Ovary (tissue), 9 donors: Measurements from ENCODE around the gene LRCH4. TPM values are rescaled to one million over a fixed set of nuclear protein-coding genes. Genes with fewer than 3 reads are reported as not detected.

Experiments
- DNase-seq, 5 donors: peaks; one replicate each; pipeline ENCODE4 v3.0.0-alpha.2; 2019 to 2020
- H3K27ac ChIP-seq, 2 donors: fragments of 200-600 bp; one replicate each; pipeline versions ENCODE4 v1.5.1 to v1.8.0; 2019 to 2022
- H3K27me3 ChIP-seq: fragments of 200-600 bp; one replicate; pipeline ENCODE4 v1.8.0; 2022
- H3K36me3 ChIP-seq: fragments of 200-600 bp; sonication (generic); one replicate; pipeline ENCODE4 v1.5.1; 2019
- H3K4me1 ChIP-seq: one replicate; pipeline ENCODE4 v1.8.1; 2013; ENCODE audit warnings: mild to moderate bottlenecking, moderate library complexity; ENCODE audit not compliant: insufficient read depth
- H3K4me3 ChIP-seq: fragments of 200-600 bp; sonication (generic); one replicate; pipeline ENCODE4 v1.5.1; 2017
- H3K9me3 ChIP-seq, 2 donors: fragments of 200-600 bp in 1 of 2; sonication (generic) in 1 of 2; one replicate each; pipeline versions ENCODE4 v1.5.1 to v1.8.1; 2013 to 2019; ENCODE audit warnings: mild to moderate bottlenecking in 1 of 2, moderate library complexity in 1 of 2
- EP300 ChIP-seq: sonication (generic); formaldehyde crosslinking; IDR thresholded peaks from one replicate; pipeline ENCODE4 v1.6.1; 2017; ENCODE audit warnings: antibody characterized with exemption
- POLR2A ChIP-seq: fragments of 450-650 bp; IDR thresholded peaks from one replicate; pipeline ENCODE4 v1.6.1; 2017; ENCODE audit warnings: antibody characterized with exemption, mild to moderate bottlenecking, moderate library complexity
- WGBS, 3 donors: extraction: QIAGEN DNeasy Blood & Tissue Kit in 1 of 3; methylation state at CpG; one replicate each; pipeline versions ENCODE4 v1.1.5 to v1.1.7; 2013 to 2017; 5-methylcytosine and 5-hydroxymethylcytosine counted together
- intact Hi-C, 4 donors: fragments of 100-400 bp; cut with DNase I; formaldehyde crosslinking; loops; one replicate each; pipeline versions ENCODE4 v1.11.0 to v1.15.1; 2022 to 2023
- polyA plus RNA-seq, 2 donors: library from polyadenylated mRNA; stranded (reverse); fragments of 200-250 nt in 1 of 2; fragments of 350-450 nt in 1 of 2; fragmentation: Illumina TruSeq in 1 of 2; extraction: RNeasy Lipid Tissue Mini Kit (QIAGEN cat#74804) in 1 of 2; gene quantifications; one replicate each; pipeline ENCODE4 v1.2.3, GENCODE V29; 2013 to 2014
- total RNA-seq, 7 donors: library from RNA; depleted of rRNA in 2 of 7; stranded (reverse); fragments of >200 nt in 2 of 7; fragmentation: NEBNext Ultra II Directional in 3 of 7; extraction: Animal tissue kit (Norgen Biotek cat#: 25700) in 3 of 7; gene quantifications; one replicate each; pipeline versions ENCODE4 v1.1.0 to v1.2.4, GENCODE V29; 2016 to 2023
- TF ChIP-seq, protein P1 (sequence below), 3 donors: fragments of 450-650 bp in 2 of 3; fragments of 200-600 bp in 1 of 3; IDR thresholded peaks; one replicate each; pipeline versions ENCODE4 v1.5.1 to v1.8.0; 2016 to 2022; ENCODE audit warnings: antibody characterized with exemption in 3 of 3, mild to moderate bottlenecking in 1 of 3
- donor health status: DM: no; HTN: no; CAD: no; lungs with moderate emphysema.
- donor health status: DM: no; HTN: no; CAD: no.
- donor health status: Bipolar disorder and iron deficiency.
- donor health status: DM: yes; HTN: yes; CAD: no.
- donor health status: DM: no; HTN: no; CAD: no.
- donor health status: DM: yes; HTN: yes; CAD: no.

LRCH4 gene
- total and polyA plus RNA-seq, 9 donors: 3.5 to 133 (median 79.2) TPM

GRCh38 chr7:100578246-100579183 lies 7.4 kb downstream of the LRCH4 start:
- no peak overlapping the region for H3K27ac ChIP-seq
- WGBS, 3 donors: 86 to 87% (median 87%) methylated on average over 28 of the region's 28 CpGs
- no peak overlapping the region for H3K4me3 ChIP-seq
- no peak for DNase-seq
- H3K9me3 ChIP-seq: no peaks in the 10 kb centered on the region
- TF ChIP-seq, protein P1, sequence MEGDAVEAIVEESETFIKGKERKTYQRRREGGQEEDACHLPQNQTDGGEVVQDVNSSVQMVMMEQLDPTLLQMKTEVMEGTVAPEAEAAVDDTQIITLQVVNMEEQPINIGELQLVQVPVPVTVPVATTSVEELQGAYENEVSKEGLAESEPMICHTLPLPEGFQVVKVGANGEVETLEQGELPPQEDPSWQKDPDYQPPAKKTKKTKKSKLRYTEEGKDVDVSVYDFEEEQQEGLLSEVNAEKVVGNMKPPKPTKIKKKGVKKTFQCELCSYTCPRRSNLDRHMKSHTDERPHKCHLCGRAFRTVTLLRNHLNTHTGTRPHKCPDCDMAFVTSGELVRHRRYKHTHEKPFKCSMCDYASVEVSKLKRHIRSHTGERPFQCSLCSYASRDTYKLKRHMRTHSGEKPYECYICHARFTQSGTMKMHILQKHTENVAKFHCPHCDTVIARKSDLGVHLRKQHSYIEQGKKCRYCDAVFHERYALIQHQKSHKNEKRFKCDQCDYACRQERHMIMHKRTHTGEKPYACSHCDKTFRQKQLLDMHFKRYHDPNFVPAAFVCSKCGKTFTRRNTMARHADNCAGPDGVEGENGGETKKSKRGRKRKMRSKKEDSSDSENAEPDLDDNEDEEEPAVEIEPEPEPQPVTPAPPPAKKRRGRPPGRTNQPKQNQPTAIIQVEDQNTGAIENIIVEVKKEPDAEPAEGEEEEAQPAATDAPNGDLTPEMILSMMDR (IDR thresholded peaks at IDR 0.05): no peak
- no peak for TF ChIP-seq EP300
- no peak for TF ChIP-seq POLR2A
- no peaks in the 10 kb centered on the region for H3K36me3 ChIP-seq
- no peaks in the 10 kb centered on the region for H3K27me3 ChIP-seq
- H3K4me1 ChIP-seq: peaks cover 4% of the 10 kb centered on the region
- intact Hi-C loops: no loop called here

GRCh38 chr7:100577507-100577906 lies 8.4 kb downstream of the LRCH4 start:
- Histone ChIP-seq H3K36me3 (no peaks in the 10 kb centered on the region), H3K27ac (no peak overlapping the region), H3K27me3 (no peaks in the 10 kb centered on the region), H3K9me3 (no peaks in the 10 kb centered on the region), H3K4me1 (peaks cover 4% of the 10 kb centered on the region), H3K4me3 (no peak overlapping the region)
- no peak for TF ChIP-seq EP300
- TF ChIP-seq, protein P1 (IDR thresholded peaks at IDR 0.05): no peak
- TF ChIP-seq POLR2A: no peak
- DNase-seq: no peak
- WGBS, 3 donors: 88 to 91% (median 89%) methylated on average over 14 of the region's 14 CpGs
- intact Hi-C loops: no loop called here

DNA sequence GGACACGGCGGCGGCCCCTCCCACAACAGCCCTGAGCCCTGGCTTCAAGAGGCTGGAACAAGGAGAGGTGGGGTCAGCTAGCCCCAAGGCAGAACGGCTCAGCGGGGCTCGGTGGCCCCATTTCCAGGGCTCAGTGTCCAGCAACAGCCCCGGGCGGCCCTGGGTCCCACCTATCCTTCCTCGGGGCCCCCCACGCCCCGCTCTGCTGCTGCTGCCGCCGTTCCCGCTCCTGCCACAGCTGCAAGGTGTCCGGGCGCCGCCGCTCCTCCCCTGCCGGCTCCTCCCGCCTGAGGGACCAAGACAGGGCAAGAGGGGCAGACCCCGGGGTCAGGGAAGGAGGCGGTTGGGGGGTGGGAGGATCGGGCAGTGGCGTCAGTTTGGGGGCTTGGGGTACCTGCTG lies 8.8 kb downstream of the LRCH4 start:
- Histone ChIP-seq H3K4me1 (peaks cover under 1% of the 10 kb centered on the region), H3K27me3 (no peaks in the 10 kb centered on the region), H3K9me3 (no peaks in the 10 kb centered on the region), H3K36me3 (no peaks in the 10 kb centered on the region), H3K27ac (no peak overlapping the region), H3K4me3 (no peak overlapping the region)
- TF ChIP-seq EP300 (no peak), POLR2A (no peak)
- TF ChIP-seq, protein P1 (IDR thresholded peaks at IDR 0.05): no peak
- peak in 1 of 5 donors; percentile 21 for DNase-seq
- WGBS, 3 donors: 85 to 91% (median 87%) methylated on average over 23 to 24 of the region's 24 CpGs
- intact Hi-C loops: no loop called here

DNA sequence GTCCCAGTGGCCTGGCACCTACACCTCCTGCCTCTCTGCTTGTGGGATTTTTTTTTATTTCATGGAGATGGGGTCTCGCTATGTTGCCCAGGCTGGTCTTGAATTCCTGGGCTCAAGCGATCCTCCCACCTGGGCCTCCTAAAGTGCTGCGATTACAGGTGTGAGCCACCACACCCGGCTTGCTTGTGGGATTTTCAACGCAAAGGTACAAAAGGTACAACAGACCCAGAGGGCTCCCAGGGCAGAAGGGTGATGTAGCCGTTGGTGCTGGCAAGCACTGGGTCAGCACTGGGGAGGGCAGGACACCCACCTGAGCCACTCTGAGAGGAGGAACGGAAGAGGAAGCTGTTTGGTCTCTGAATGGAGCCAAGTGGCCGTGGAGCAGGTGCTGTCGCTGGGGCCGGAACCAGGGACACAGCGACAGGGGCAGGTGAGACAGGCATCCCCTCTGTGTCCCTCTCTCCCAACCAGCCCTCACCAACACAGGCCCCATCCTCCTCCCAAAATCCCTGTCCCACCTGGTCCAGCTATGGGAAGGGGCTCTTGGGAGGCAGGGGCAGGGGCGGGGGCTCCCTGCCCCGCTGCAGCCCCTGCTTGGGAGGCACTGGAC lies 9.4 kb downstream of the LRCH4 start:
- Histone ChIP-seq H3K27ac (no peak overlapping the region), H3K9me3 (no peaks in the 10 kb centered on the region), H3K27me3 (no peaks in the 10 kb centered on the region), H3K4me1 (no peaks in the 10 kb centered on the region), H3K36me3 (no peaks in the 10 kb centered on the region), H3K4me3 (no peak overlapping the region)
- WGBS, 3 donors: 92 to 93% (median 92%) methylated on average over 13 of the region's 13 CpGs
- intact Hi-C loops: no loop called here
- TF ChIP-seq, protein P1 (IDR thresholded peaks at IDR 0.05): no peak
- TF ChIP-seq EP300: no peak
- TF ChIP-seq POLR2A: no peak
- no peak for DNase-seq
